Esophagus (tissue), 2 donors: ENCODE data around the gene TUBB3. TPM values are rescaled to one million over a fixed set of nuclear protein-coding genes. Genes with fewer than 3 reads are reported as not detected.

Source experiments
- H3K27ac ChIP-seq, 2 donors: one replicate each; pipeline ENCODE4 v1.5.1; 2013; ENCODE audit warnings: low read depth in 2 of 2, mild to moderate bottlenecking in 2 of 2, inconsistent platforms in 1 of 2, low read length in 1 of 2, moderate library complexity in 1 of 2
- H3K27me3 ChIP-seq, 2 donors: one replicate each; pipeline ENCODE4 v1.6.1; 2013; ENCODE audit warnings: low read length in 2 of 2, control low read depth in 1 of 2, mild to moderate bottlenecking in 1 of 2; ENCODE audit not compliant: insufficient read depth in 2 of 2, control insufficient read depth in 1 of 2
- H3K36me3 ChIP-seq, 2 donors: one replicate each; pipeline ENCODE4 v1.6.1; 2013; ENCODE audit warnings: low read length in 1 of 2; ENCODE audit not compliant: control insufficient read depth in 2 of 2, insufficient read depth in 2 of 2
- H3K4me1 ChIP-seq, 2 donors: one replicate each; pipeline ENCODE4 v1.6.1; 2013; ENCODE audit warnings: low read length in 1 of 2; ENCODE audit not compliant: control insufficient read depth in 2 of 2, insufficient read depth in 2 of 2
- H3K4me3 ChIP-seq, 2 donors: one replicate each; pipeline ENCODE4 v1.5.1; 2013; ENCODE audit warnings: low read length in 2 of 2, mild to moderate bottlenecking in 2 of 2, low read depth in 1 of 2, moderate library complexity in 1 of 2
- H3K9me3 ChIP-seq, 2 donors: one replicate each; pipeline ENCODE4 v1.6.1; 2013; ENCODE audit warnings: mild to moderate bottlenecking in 2 of 2, low read depth in 1 of 2, low read length in 1 of 2, moderate library complexity in 1 of 2; ENCODE audit not compliant: control insufficient read depth in 2 of 2, insufficient read depth in 1 of 2
- WGBS, 2 donors: extraction: QIAGEN DNeasy Blood & Tissue Kit; methylation state at CpG; one replicate each; pipeline ENCODE4 v1.1.7; 2013; 5-methylcytosine and 5-hydroxymethylcytosine counted together
- polyA plus RNA-seq, 2 donors: library from polyadenylated mRNA; stranded (reverse); fragments of 200-250 nt; gene quantifications; one replicate each; pipeline ENCODE4 v1.2.3, GENCODE V29; 2013
- donor health status: healthy with polysubstance abuse.
- donor health status: Bipolar disorder and iron deficiency.

The TUBB3 gene
- polyA plus RNA-seq, 2 donors = 0.16 to 1.5 TPM

- peaks cover 0 to 3% of the 10 kb centered on the region in 2 donors for H3K4me1 ChIP-seq
- no peaks in the 10 kb centered on the region for H3K9me3 ChIP-seq
- 93% methylated on average over 14 of the region's 14 CpGs for WGBS, 2 donors
- no peaks in the 10 kb centered on the region for H3K27me3 ChIP-seq
- no peak overlapping the region for H3K27ac ChIP-seq
- no peaks in the 10 kb centered on the region for H3K36me3 ChIP-seq
- no peak overlapping the region for H3K4me3 ChIP-seq
Measured at GRCh38 chr16:89936508-89936907, 13.4 kb downstream of the TUBB3 start.

DNA sequence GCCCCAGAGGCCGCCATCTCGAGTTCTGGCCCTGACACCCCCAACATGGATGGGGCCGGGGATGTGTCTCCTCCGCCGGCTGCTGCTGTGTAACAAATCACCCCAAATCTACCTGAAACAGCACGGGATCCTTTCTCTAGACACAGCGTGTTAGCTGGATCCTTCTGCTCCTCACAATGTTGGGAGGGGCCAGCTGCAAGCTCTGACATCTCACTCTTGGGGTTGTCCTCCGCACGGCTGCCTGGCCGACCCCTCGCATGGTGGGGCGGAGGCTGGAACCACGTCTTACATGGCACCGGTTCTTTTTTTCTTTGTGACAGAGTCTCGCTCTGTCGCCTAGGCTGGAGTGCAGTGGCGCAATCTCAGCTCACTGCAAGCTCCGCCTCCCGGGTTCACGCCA is 13.8 kb downstream of the TUBB3 start:
- Histone ChIP-seq H3K9me3 (no peaks in the 10 kb centered on the region), H3K4me1 (peaks cover 0 to 3% of the 10 kb centered on the region in 2 donors), H3K4me3 (no peak overlapping the region), H3K27ac (no peak overlapping the region), H3K36me3 (no peaks in the 10 kb centered on the region), H3K27me3 (no peaks in the 10 kb centered on the region)
- 93 to 94% methylated on average over 20 of the region's 20 CpGs for WGBS, 2 donors

DNA sequence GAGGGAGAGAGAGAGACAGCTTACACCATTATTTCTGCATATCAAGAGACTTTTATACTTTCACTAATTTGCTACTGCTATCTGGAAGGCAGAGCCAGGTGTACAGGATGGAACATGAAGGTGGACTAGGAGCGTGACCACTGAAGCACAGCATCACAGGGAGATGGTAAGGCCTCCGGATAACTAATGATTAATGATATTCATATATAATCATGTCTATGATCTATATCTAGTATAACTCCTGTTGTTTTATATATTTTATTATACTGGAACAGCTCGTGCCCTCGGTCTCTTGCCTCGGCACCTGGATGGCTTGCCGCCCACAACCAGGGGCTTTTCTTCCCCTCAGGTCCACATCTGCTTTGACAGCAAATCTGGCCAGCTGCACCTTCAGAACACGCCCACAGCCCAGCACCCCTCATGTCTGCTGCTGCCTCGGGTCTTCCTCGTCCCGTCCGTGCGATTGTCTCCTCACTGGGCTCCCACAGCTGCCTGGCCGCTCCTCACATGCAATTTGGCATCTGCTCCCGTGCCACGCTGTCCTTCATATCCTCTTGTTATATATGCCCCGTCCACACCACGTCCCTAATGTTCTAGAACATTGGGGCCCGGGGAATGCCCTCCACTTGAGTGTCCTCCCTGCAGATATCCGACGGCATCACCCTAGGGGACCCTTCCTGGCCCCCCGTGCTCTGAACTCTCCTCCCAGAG is 15.2 kb downstream of the TUBB3 start:
- Histone ChIP-seq H3K9me3 (no peaks in the 10 kb centered on the region), H3K4me3 (no peak overlapping the region), H3K27ac (no peak overlapping the region), H3K36me3 (no peaks in the 10 kb centered on the region), H3K27me3 (no peaks in the 10 kb centered on the region), H3K4me1 (peaks cover 0 to 3% of the 10 kb centered on the region in 2 donors)
- 75 to 76% methylated on average over 21 of the region's 21 CpGs for WGBS, 2 donors

GRCh38 chr16:89944773-89945172 is 21.6 kb downstream of the TUBB3 start:
- Histone ChIP-seq H3K27ac (no peak overlapping the region), H3K4me1 (peaks cover 5 to 12% of the 10 kb centered on the region in 2 donors), H3K27me3 (no peaks in the 10 kb centered on the region), H3K4me3 (no peak overlapping the region), H3K9me3 (no peaks in the 10 kb centered on the region), H3K36me3 (no peaks in the 10 kb centered on the region)
- 74 to 76% methylated on average over 5 of the region's 5 CpGs for WGBS, 2 donors

DNA sequence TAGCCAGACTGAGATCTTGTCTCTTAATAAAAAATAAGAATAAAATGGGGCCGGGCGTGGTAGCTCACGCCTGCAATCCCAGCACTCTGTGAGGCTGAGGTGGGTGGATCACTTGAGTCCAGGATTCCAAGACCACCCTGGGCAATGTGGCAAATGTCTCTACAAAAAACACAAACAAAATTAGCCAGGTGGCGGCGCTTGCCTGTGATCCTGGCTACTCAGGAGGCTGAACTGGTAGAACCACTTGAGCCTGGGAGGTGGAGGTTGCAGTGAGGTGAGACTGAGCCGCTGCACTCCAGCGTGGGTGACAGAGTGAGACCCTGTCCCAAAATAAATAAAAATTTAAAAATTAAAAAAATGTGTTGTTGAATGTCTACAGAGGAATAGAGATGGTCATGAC is 22.5 kb downstream of the TUBB3 start:
- Histone ChIP-seq H3K27me3 (no peaks in the 10 kb centered on the region), H3K9me3 (no peaks in the 10 kb centered on the region), H3K4me3 (no peak overlapping the region), H3K4me1 (peaks cover 5 to 15% of the 10 kb centered on the region in 2 donors), H3K36me3 (no peaks in the 10 kb centered on the region), H3K27ac (no peak overlapping the region)
- 46 to 49% methylated on average over 7 of the region's 7 CpGs for WGBS, 2 donors

GRCh38 chr16:89946515-89946914 is 23.4 kb downstream of the TUBB3 start:
- peaks cover 5 to 15% of the 10 kb centered on the region in 2 donors for H3K4me1 ChIP-seq
- no peaks in the 10 kb centered on the region for H3K27me3 ChIP-seq
- WGBS, 2 donors = 58 to 67% methylated on average over 5 of the region's 5 CpGs
- no peak overlapping the region for H3K27ac ChIP-seq
- no peaks in the 10 kb centered on the region for H3K9me3 ChIP-seq
- H3K36me3 ChIP-seq = no peaks in the 10 kb centered on the region
- no peak overlapping the region for H3K4me3 ChIP-seq

GRCh38 chr16:89949121-89949742 is 26.1 kb downstream of the TUBB3 start:
- Histone ChIP-seq H3K36me3 (peaks cover 0 to under 1% of the 10 kb centered on the region in 2 donors), H3K4me1 (peaks cover 5 to 21% of the 10 kb centered on the region in 2 donors), H3K27ac (no peak overlapping the region), H3K27me3 (no peaks in the 10 kb centered on the region), H3K4me3 (peak overlapping the region; percentile 65 to 75), H3K9me3 (no peaks in the 10 kb centered on the region)
- 19 to 32% methylated on average over 36 to 55 of the region's 55 CpGs for WGBS, 2 donors

DNA sequence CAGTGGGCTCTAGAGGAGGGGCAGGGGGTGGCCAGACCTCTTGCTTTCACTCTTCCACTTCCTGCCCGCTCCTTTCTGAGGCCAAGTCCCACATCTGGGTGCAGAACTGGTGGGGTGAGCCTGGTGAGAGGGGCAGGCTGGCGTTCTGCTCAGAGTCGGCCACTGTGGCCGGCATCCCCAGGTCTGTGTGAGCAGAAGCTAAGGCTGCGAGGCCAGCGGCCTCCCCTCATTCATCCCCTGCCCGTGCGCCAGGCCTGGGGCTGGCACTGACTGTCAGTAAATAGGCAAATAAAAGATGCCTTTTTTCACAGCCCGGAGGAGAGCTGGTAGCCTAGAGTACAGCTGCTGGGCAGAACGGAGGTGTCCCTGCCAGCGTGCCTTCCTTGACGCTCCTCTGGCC is 26.6 kb downstream of the TUBB3 start:
- Histone ChIP-seq H3K27ac (no peak overlapping the region), H3K4me3 (peak overlapping the region; percentile 65 to 75), H3K27me3 (no peaks in the 10 kb centered on the region), H3K4me1 (peaks cover 5 to 21% of the 10 kb centered on the region in 2 donors), H3K9me3 (no peaks in the 10 kb centered on the region), H3K36me3 (peaks cover 0 to 4% of the 10 kb centered on the region in 2 donors)
- WGBS, 2 donors = 84 to 88% methylated on average over 12 of the region's 12 CpGs

GRCh38 chr16:89951509-89951908 is 28.4 kb downstream of the TUBB3 start:
- 92 to 95% methylated on average over 5 of the region's 5 CpGs for WGBS, 2 donors
- Histone ChIP-seq H3K36me3 (peaks cover 0 to 4% of the 10 kb centered on the region in 2 donors), H3K9me3 (no peaks in the 10 kb centered on the region), H3K4me3 (no peak overlapping the region), H3K4me1 (peaks cover 5 to 21% of the 10 kb centered on the region in 2 donors), H3K27me3 (no peaks in the 10 kb centered on the region), H3K27ac (no peak overlapping the region)

GRCh38 chr16:89952049-89952448 is 28.9 kb downstream of the TUBB3 start:
- Histone ChIP-seq H3K27ac (no peak overlapping the region), H3K4me3 (no peak overlapping the region), H3K27me3 (no peaks in the 10 kb centered on the region), H3K4me1 (peaks cover 5 to 21% of the 10 kb centered on the region in 2 donors), H3K36me3 (peaks cover 0 to 4% of the 10 kb centered on the region in 2 donors), H3K9me3 (no peaks in the 10 kb centered on the region)
- 91 to 94% methylated on average over 12 of the region's 12 CpGs for WGBS, 2 donors
